Fibroblast of lung (primary cell): Measurements from ENCODE around the gene DPP4.

Experiments
- EZH2 ChIP-seq: IDR thresholded peaks from 2 replicates; pipeline ENCODE4 v1.5.1; 2012; ENCODE audit warnings: low read length, control low read depth, mild to moderate bottlenecking; ENCODE audit errors: missing control alignments
- TF ChIP-seq, protein P1 (sequence below), 2 donors: IDR thresholded peaks in 1 of 2; conservative IDR thresholded peaks in 1 of 2; 1 replicate in 1 of 2; 2 replicates in 1 of 2; pipeline ENCODE4 v1.5.1; 2011 to 2012; ENCODE audit warnings: low read length in 2 of 2, control low read depth in 1 of 2, inconsistent platforms in 1 of 2, low read depth in 1 of 2, mild to moderate bottlenecking in 1 of 2

DNA sequence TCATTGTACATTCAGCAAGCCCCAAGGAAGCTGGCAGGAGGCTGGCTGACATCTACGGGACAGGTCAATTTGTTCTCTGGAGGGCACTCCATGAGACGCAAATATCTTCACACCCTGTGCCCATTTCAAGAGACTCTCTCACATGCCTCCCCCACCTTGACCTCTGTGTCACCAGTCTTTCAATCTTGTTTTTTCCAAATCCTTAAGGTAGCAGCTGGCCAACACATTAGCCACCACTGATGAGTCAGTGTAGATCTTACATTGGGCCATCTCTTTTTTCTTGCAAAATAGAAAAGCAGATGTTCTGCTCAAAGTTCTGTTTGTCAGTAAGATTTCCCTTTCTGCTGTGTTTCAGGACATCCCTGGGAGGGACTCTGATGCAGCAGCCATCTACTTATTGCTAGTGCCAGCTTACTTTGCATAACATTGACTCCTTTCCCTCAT is 1.7 kb upstream of the DPP4 start:
- TF ChIP-seq EZH2: no peak
- TF ChIP-seq, protein P1, sequence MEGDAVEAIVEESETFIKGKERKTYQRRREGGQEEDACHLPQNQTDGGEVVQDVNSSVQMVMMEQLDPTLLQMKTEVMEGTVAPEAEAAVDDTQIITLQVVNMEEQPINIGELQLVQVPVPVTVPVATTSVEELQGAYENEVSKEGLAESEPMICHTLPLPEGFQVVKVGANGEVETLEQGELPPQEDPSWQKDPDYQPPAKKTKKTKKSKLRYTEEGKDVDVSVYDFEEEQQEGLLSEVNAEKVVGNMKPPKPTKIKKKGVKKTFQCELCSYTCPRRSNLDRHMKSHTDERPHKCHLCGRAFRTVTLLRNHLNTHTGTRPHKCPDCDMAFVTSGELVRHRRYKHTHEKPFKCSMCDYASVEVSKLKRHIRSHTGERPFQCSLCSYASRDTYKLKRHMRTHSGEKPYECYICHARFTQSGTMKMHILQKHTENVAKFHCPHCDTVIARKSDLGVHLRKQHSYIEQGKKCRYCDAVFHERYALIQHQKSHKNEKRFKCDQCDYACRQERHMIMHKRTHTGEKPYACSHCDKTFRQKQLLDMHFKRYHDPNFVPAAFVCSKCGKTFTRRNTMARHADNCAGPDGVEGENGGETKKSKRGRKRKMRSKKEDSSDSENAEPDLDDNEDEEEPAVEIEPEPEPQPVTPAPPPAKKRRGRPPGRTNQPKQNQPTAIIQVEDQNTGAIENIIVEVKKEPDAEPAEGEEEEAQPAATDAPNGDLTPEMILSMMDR (conservative IDR thresholded peaks at IDR 0.05 in 1 of 2, IDR thresholded peaks at IDR 0.05 in 1 of 2; ENCODE audit: low read depth in 1 of 2, low read length in 2 of 2): no peak
